ENCODE measurements around the gene SMIM41.

Gene SMIM41

DNA sequence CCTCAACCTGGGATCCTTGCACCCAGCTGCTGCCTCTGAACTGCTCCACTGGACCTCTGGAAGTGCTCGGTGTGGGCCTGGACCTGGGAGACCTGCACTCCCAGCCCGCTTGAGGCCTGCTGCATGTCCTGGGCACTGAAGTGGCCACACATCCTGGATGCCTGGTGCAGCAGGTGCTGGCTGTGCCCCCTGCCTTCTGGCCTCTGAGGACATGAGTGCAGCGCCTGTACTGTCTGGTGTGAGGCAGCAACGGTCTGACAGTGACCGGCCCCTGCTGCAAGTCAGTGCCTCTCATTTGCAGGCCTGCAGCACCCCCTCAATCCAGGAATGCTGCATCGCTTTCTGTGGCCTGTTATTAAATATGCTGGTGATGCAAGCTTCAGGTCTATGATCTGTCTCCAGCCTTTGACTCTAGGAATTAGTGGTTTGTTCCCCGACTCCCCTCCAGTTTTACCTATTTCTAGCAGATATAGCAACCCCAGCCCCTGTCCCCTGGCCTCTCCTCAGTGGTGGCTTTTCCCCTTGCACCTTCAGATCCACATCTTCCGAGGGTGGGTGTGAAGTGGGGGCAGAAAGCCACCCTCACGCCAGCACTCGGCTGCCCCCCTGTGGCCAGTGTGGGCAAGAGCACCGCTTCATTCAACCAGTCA is 3.6 kb downstream of the SMIM41 start:
- no peaks in the 10 kb centered on the region for H3K36me3 ChIP-seq (ENCODE audit: insufficient read depth, low read length)
- no peak overlapping the region for H3K9ac ChIP-seq (ENCODE audit: low read depth, low read length)
- H3K4me1 ChIP-seq (ENCODE audit: insufficient read depth, low read length): peaks cover 14% of the 10 kb centered on the region
- H3K9me3 ChIP-seq (ENCODE audit: control insufficient read depth, insufficient read depth, low read length): no peaks in the 10 kb centered on the region

DNA sequence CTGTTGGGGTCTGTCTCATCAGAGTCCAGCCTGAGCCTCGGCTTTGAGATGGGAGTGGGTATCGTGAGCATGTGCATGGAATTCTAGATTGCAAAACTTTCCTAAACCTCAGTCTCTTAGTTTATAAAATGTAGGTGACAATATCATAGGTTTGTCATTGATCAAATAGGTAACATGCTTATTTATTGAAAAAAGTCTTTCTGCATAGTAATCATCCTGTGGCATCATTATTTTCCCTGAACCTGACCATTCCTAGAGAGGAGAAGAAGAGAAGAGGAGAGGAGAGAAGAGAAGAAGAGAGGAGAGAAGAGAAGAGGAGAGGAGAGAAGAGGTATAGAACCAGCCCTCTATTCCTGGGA is 4.1 kb downstream of the SMIM41 start:
- Histone ChIP-seq H3K9ac (ENCODE audit: low read depth, low read length) (no peak overlapping the region), H3K9me3 (ENCODE audit: control insufficient read depth, insufficient read depth, low read length) (no peaks in the 10 kb centered on the region), H3K36me3 (ENCODE audit: insufficient read depth, low read length) (no peaks in the 10 kb centered on the region), H3K4me1 (ENCODE audit: insufficient read depth, low read length) (peaks cover 14% of the 10 kb centered on the region)

DNA sequence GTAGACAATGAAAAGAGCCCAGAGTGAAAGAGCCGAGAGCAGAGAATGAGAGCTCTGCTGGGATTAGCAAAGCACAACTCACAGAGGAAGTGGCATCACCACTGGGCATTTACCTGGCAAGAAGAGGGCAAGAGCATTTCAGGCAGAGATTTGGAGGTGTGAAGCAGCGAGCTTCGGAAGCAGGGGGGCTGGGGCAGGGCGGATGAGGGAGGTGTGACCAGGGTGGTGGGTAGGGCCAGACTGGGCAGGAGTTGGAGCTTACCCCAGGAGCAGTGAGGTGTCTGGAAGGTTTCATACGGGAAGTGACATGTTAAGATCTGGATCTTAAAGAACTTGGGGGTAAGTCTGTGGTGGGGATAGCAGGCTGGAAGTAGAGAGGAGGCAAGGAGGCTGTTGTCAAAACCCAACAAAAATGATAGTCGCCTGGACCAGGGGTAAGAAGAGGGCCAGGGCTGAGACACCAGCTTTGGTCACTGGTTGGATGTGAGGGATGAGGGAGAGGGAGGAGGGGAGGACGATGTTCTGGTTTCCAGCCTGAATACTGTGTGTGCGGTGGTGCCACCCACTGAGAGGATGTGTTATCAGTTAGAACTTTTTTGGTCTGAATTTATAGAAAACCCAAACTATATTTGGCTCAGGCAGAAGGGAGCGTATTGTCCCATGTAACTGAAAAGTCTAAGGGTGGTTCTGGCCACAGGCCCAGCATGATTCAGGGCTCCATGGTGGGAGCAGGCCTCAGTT is 5.2 kb downstream of the SMIM41 start:
- Histone ChIP-seq H3K9me3 (ENCODE audit: control insufficient read depth, insufficient read depth, low read length) (no peaks in the 10 kb centered on the region), H3K4me1 (ENCODE audit: insufficient read depth, low read length) (peaks cover 14% of the 10 kb centered on the region), H3K9ac (ENCODE audit: low read depth, low read length) (no peak overlapping the region), H3K36me3 (ENCODE audit: insufficient read depth, low read length) (no peaks in the 10 kb centered on the region)

DNA sequence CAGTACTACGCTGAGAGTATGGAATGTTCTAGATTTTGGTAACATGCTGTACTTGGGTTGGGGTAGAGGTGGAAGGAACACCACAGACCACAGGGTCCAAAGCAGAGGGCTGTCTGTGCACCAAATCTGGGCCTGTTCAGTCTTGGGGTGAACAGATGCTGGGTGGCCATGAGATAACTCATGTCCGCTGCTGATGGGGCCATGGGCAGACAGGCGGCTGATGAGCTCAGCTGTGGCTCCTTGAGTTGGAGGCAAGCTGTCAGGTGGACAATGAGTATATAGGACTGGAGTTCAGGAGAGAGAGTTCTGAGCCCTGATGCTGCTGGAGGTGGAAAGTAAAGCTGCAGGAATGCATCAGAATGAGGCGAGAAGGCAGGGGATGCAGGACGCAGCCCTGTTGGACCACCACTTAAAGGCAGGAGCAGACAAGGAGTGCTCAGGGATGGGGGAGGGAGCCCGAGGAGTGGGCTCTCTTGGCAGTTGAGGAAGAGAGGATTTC is 6.2 kb downstream of the SMIM41 start:
- Histone ChIP-seq H3K36me3 (ENCODE audit: insufficient read depth, low read length) (no peaks in the 10 kb centered on the region), H3K9ac (ENCODE audit: low read depth, low read length) (no peak overlapping the region), H3K9me3 (ENCODE audit: control insufficient read depth, insufficient read depth, low read length) (no peaks in the 10 kb centered on the region), H3K4me1 (ENCODE audit: insufficient read depth, low read length) (peaks cover 14% of the 10 kb centered on the region)

DNA sequence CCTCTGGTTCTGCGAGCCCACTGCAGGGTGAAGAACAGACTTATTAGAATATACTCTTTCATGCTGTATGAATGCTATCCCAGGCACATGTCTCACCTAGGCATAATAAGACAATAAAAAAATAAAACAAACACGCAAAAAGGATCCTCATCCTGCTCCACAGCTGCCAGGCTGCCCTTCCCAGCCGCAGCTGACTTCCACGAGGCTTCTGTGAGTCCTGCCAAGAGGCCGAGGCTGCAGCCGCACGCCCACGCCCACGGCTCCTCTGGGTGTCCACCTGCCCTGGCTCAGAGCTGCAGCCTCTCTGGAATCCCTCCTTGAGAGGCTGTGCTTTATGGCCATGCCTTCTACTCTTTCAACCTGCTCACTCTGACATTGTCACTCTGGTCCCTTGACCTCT is 6.9 kb downstream of the SMIM41 start:
- no peaks in the 10 kb centered on the region for H3K9me3 ChIP-seq (ENCODE audit: control insufficient read depth, insufficient read depth, low read length)
- H3K36me3 ChIP-seq (ENCODE audit: insufficient read depth, low read length): no peaks in the 10 kb centered on the region
- no peak overlapping the region for H3K9ac ChIP-seq (ENCODE audit: low read depth, low read length)
- H3K4me1 ChIP-seq (ENCODE audit: insufficient read depth, low read length): peaks cover 14% of the 10 kb centered on the region

DNA sequence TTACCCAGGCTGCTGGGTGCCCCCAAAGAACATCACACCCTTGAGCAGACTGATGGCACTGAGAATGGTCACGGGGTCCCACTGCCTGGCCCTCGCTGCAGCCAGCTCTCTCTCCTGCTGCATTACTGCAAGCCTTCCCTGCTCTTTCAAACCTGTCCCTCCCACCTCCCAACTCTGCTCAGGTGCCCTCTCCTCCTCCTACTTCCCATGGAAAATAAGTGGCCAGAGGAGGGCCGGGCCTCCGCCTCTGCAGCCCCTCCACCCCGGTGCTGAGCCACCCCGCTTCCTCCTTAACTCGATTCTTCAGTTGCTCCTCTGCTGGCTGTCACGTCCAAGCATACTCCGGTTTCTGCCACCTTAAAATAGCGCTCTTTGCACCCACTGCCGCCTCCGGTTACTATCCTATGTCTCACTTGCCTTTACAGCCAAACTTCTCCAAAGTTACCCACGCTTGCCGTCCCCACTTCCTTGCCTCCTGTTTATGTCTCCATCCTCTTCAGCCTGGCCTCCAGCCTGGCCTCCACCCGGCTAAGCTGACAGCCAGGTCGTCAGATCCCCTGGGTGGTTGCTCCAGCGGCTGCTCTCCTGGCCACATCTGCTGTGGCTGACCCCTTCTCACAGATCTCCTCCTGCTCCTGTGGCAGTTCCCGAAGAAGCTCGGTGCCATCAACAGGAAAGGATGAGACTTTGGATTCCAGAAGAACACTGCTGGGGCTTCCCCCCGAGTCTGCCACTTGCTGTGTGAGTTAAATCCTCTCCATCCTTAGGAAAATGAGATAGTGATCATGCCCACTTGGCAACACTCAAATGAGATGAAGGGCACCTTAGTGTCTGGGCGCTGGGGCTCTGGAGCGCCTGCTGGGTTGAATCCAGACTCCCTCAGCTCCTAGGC is 7.7 kb downstream of the SMIM41 start:
- Histone ChIP-seq H3K4me1 (ENCODE audit: insufficient read depth, low read length) (peaks cover 7% of the 10 kb centered on the region), H3K9me3 (ENCODE audit: control insufficient read depth, insufficient read depth, low read length) (no peaks in the 10 kb centered on the region), H3K9ac (ENCODE audit: low read depth, low read length) (no peak overlapping the region), H3K36me3 (ENCODE audit: insufficient read depth, low read length) (no peaks in the 10 kb centered on the region)

DNA sequence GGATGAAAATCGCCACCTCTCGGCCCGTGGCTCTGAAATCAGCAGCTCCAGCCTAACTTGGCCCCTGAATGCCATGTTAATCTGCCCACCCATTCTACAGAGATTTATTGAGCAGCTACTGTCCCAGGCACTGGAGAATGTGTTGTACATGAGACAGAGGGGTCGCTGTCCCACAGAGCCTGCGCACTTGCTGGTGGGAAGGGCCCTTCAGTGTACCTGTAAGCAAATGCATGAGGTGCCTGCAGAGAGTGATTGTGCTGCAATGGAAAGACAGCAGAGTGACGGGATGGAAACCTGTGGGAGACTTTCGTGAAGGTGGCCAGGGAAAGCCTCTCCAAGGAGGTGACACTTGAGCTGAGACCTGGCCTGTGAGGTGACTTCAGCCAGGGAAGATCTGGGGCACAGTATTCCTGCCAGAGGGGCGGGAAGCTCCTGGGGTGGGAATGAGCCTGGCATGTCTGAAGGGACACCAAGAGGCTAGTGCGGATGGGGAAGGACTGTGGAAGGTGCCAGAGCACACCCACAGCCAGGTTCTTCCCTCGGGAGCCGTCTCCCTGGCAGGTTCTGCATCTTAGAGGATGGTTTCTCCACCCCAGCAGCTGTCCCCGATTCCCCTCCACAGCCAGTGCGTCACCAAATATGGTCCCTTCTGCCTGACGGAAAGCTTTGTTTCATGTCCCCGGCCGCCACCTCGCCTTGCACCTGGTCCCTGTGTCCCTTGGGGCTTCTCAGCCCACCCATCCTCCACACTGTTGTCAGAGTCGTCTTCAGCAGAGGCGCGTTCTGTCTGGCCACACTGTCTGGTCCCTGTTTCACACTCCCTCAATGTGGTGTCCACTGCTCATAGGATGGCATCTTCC is 8.7 kb downstream of the SMIM41 start:
- H3K4me1 ChIP-seq (ENCODE audit: insufficient read depth, low read length): peaks cover 4% of the 10 kb centered on the region; the same call in 1 of the 2 replicates
- no peaks in the 10 kb centered on the region for H3K36me3 ChIP-seq (ENCODE audit: insufficient read depth, low read length)
- no peak overlapping the region for H3K9ac ChIP-seq (ENCODE audit: low read depth, low read length)
- H3K9me3 ChIP-seq (ENCODE audit: control insufficient read depth, insufficient read depth, low read length): no peaks in the 10 kb centered on the region

DNA sequence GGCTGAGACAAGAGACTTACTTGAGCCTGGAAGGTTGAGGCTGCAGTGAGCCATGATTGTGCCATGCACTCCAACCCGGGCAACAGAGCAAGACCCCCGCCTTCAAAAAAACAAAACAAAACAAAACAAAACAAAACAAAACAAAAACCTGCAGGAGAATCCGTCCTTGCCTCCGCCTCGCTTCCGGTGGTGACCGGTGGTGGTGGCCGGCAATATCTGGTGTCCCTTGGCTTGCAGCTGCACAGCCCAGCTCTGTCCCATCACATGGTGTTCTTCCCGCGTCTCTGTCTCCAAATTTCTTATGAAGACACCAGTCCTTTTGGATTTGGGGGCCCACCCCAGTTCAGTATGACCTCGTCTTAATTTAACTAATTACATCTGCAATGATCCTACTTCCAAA is 10.0 kb downstream of the SMIM41 start:
- Histone ChIP-seq H3K4me1 (ENCODE audit: insufficient read depth, low read length) (peaks cover 4% of the 10 kb centered on the region; the same call in 1 of the 2 replicates), H3K9ac (ENCODE audit: low read depth, low read length) (no peak overlapping the region), H3K36me3 (ENCODE audit: insufficient read depth, low read length) (no peaks in the 10 kb centered on the region), H3K9me3 (ENCODE audit: control insufficient read depth, insufficient read depth, low read length) (no peaks in the 10 kb centered on the region)

DNA sequence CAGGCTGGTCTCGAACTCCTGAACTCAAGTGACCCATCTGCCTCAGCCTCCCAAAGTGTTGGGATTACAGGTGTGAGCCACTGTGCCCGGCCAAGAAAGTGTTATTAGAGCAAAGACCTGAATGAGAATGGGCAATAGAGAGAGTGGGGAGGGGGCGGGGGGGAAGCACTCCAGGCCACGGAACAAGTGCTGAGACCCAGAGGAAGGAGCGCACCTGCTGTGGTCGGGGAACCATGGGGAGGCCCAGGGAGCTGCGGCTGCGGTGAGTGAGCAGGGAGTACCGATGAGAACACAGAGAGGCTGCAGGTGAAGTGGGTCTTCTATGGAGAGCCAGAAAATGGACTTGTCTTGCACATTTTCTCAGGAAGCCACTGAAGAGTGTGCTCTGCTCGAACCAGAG is 10.8 kb downstream of the SMIM41 start:
- peaks cover 4% of the 10 kb centered on the region; the same call in 1 of the 2 replicates for H3K4me1 ChIP-seq (ENCODE audit: insufficient read depth, low read length)
- H3K9me3 ChIP-seq (ENCODE audit: control insufficient read depth, insufficient read depth, low read length): no peaks in the 10 kb centered on the region
- no peak overlapping the region for H3K9ac ChIP-seq (ENCODE audit: low read depth, low read length)
- no peaks in the 10 kb centered on the region for H3K36me3 ChIP-seq (ENCODE audit: insufficient read depth, low read length)

DNA sequence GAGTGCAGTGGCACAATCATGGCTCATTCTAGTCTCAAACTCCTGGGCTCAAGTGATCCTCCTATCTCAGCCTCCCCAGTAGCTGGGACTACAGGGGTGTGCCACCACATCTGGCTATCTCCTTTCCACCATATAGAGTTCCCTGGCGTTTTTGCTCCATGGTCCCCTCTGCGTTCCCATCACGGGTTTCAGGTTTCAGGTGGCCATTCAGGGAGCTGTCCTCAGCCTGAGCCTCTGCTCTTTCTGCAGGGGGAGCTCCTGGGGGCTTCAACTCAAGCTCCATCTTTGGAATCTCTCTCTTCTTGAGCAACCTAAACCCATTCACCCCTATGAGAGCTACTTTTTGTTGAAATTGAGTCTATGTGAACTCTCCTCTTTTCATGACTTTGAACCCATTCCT is 11.6 kb downstream of the SMIM41 start:
- no peak overlapping the region for H3K9ac ChIP-seq (ENCODE audit: low read depth, low read length)
- H3K36me3 ChIP-seq (ENCODE audit: insufficient read depth, low read length): no peaks in the 10 kb centered on the region
- peaks cover 4% of the 10 kb centered on the region; the same call in 1 of the 2 replicates for H3K4me1 ChIP-seq (ENCODE audit: insufficient read depth, low read length)
- no peaks in the 10 kb centered on the region for H3K9me3 ChIP-seq (ENCODE audit: control insufficient read depth, insufficient read depth, low read length)

DNA sequence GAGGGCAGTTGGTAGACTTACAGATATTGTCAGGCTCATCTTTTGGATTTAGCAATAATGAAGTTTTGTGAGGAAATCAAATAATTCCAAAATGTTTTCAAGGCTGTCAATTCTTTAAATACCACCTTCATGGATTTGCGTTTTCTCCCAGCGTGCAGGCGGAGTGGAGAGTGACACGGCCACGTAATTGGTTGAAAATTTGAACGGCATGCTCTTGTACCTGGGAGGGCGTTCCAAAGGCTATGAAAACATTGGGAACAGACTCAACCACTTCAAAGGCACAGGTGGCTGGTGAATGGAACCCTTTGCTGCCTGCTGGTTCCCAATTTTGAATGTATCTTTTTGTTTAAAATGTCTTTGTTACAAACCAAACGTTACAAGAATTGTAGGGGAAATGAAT is 12.4 kb downstream of the SMIM41 start:
- no peak overlapping the region for H3K9ac ChIP-seq (ENCODE audit: low read depth, low read length)
- no peaks in the 10 kb centered on the region for H3K9me3 ChIP-seq (ENCODE audit: control insufficient read depth, insufficient read depth, low read length)
- H3K4me1 ChIP-seq (ENCODE audit: insufficient read depth, low read length): peaks cover 4% of the 10 kb centered on the region; the same call in 1 of the 2 replicates
- no peaks in the 10 kb centered on the region for H3K36me3 ChIP-seq (ENCODE audit: insufficient read depth, low read length)

DNA sequence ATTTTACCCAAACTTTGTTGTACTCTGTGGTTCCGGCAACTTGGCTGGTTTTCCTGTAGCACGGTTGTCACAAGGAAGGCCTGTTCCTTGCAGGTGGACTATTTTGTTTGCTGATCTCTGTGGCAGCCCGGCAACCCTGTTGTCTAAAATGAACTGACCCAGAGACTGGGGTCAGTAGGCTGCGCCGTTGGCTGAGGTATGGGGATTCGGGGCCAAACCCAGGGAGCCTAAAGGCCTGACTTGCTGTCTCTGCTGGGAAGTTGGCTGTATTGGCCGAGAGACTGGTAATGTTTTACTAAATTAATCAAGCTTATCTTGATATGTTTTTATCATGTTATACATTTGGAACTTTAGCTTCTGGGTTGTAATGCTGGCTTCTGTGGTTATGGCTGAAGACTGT is 13.8 kb downstream of the SMIM41 start:
- Histone ChIP-seq H3K9me3 (ENCODE audit: control insufficient read depth, insufficient read depth, low read length) (no peaks in the 10 kb centered on the region), H3K36me3 (ENCODE audit: insufficient read depth, low read length) (no peaks in the 10 kb centered on the region), H3K4me1 (ENCODE audit: insufficient read depth, low read length) (peaks cover 4% of the 10 kb centered on the region; the same call in 1 of the 2 replicates), H3K9ac (ENCODE audit: low read depth, low read length) (no peak overlapping the region)

DNA sequence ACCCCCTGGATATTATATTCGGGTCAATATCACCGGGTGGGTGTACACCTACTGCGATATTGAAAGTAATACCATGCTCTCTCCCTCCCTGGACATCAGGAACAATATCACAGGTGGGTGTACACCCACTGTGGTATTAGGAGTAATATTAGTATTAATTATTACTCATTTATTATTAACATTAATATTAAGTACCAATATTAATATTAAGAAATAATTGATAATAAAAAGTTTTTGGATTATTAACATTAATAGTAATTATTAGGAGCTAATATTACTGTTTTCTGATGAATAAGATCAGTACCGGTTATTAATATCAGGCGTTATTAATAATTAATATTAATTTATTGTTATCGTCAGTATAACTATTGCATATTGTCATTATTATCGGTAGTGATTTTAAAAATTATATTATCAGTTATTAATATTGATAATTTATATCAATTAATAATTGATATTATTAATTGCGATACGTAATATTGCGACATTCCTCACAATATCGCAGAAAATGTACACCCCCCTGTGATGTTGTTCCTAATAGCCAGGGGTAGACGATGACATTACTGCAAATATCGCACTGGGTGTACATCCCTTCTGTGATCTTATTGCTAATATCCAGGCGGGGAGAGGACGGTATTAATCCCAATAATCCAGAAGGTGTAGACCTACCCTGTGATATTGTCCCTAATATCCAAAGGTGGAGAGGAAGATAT is 17.0 kb downstream of the SMIM41 start:
- H3K9ac ChIP-seq (ENCODE audit: low read depth, low read length): no peak overlapping the region

More for the DNA sequence above, 17.0 kb downstream of the SMIM41 start:
- Histone ChIP-seq H3K36me3 (ENCODE audit: insufficient read depth, low read length) (no peaks in the 10 kb centered on the region), H3K9me3 (ENCODE audit: control insufficient read depth, insufficient read depth, low read length) (no peaks in the 10 kb centered on the region), H3K4me1 (ENCODE audit: insufficient read depth, low read length) (peaks cover under 1% of the 10 kb centered on the region; the same call in 1 of the 2 replicates)

Measured in ES-I3 (cell line).